Measurements from ENCODE around the gene IL31RA.

IL31RA gene

GRCh38 chr5:55924744-55925143 is 73.6 kb downstream of the IL31RA start:
- peaks cover 5% of the 10 kb centered on the region for H3K4me1 ChIP-seq (ENCODE audit: control insufficient read depth, insufficient read depth, low read length, unreplicated experiment)
- H3K27ac ChIP-seq (ENCODE audit: low read depth, low read length), result no peak overlapping the region
- no peaks in the 10 kb centered on the region for H3K79me2 ChIP-seq (ENCODE audit: control insufficient read depth, insufficient read depth, low read length, unreplicated experiment)
- no peaks in the 10 kb centered on the region for H3K36me3 ChIP-seq (ENCODE audit: insufficient read depth, low read length)
- no peak overlapping the region for H3K4me3 ChIP-seq (ENCODE audit: low read depth, low read length)
- H2AFZ ChIP-seq (ENCODE audit: low read length, unreplicated experiment), result no peak overlapping the region
- no peaks in the 10 kb centered on the region for H3K27me3 ChIP-seq (ENCODE audit: insufficient read depth, low read length)

GRCh38 chr5:55925181-55925580 is 74.0 kb downstream of the IL31RA start:
- Histone ChIP-seq H3K27me3 (ENCODE audit: insufficient read depth, low read length) (no peaks in the 10 kb centered on the region), H2AFZ (ENCODE audit: low read length, unreplicated experiment) (no peak overlapping the region), H3K4me1 (ENCODE audit: control insufficient read depth, insufficient read depth, low read length, unreplicated experiment) (peaks cover 5% of the 10 kb centered on the region), H3K4me3 (ENCODE audit: low read depth, low read length) (no peak overlapping the region), H3K36me3 (ENCODE audit: insufficient read depth, low read length) (no peaks in the 10 kb centered on the region), H3K79me2 (ENCODE audit: control insufficient read depth, insufficient read depth, low read length, unreplicated experiment) (no peaks in the 10 kb centered on the region), H3K27ac (ENCODE audit: low read depth, low read length) (no peak overlapping the region)

- no peaks in the 10 kb centered on the region for H3K27me3 ChIP-seq (ENCODE audit: insufficient read depth, low read length)
- no peaks in the 10 kb centered on the region for H3K79me2 ChIP-seq (ENCODE audit: control insufficient read depth, insufficient read depth, low read length, unreplicated experiment)
- no peak overlapping the region for H3K27ac ChIP-seq (ENCODE audit: low read depth, low read length)
- H2AFZ ChIP-seq (ENCODE audit: low read length, unreplicated experiment), result no peak overlapping the region
- H3K4me3 ChIP-seq (ENCODE audit: low read depth, low read length), result no peak overlapping the region
- no peaks in the 10 kb centered on the region for H3K36me3 ChIP-seq (ENCODE audit: insufficient read depth, low read length)
- H3K4me1 ChIP-seq (ENCODE audit: control insufficient read depth, insufficient read depth, low read length, unreplicated experiment), result peaks cover 5% of the 10 kb centered on the region
Observed at GRCh38 chr5:55925712-55926111, 74.6 kb downstream of the IL31RA start.

- Histone ChIP-seq H2AFZ (ENCODE audit: low read length, unreplicated experiment) (no peak overlapping the region), H3K4me3 (ENCODE audit: low read depth, low read length) (no peak overlapping the region), H3K36me3 (ENCODE audit: insufficient read depth, low read length) (no peaks in the 10 kb centered on the region), H3K79me2 (ENCODE audit: control insufficient read depth, insufficient read depth, low read length, unreplicated experiment) (no peaks in the 10 kb centered on the region), H3K27ac (ENCODE audit: low read depth, low read length) (no peak overlapping the region), H3K27me3 (ENCODE audit: insufficient read depth, low read length) (no peaks in the 10 kb centered on the region), H3K4me1 (ENCODE audit: control insufficient read depth, insufficient read depth, low read length, unreplicated experiment) (peaks cover 5% of the 10 kb centered on the region)
Observed at GRCh38 chr5:55926476-55926875, 75.3 kb downstream of the IL31RA start.

GRCh38 chr5:55927861-55928655 is 76.9 kb downstream of the IL31RA start:
- no peaks in the 10 kb centered on the region for H3K79me2 ChIP-seq (ENCODE audit: control insufficient read depth, insufficient read depth, low read length, unreplicated experiment)
- H2AFZ ChIP-seq (ENCODE audit: low read length, unreplicated experiment), result no peak overlapping the region
- no peaks in the 10 kb centered on the region for H3K36me3 ChIP-seq (ENCODE audit: insufficient read depth, low read length)
- H3K27me3 ChIP-seq (ENCODE audit: insufficient read depth, low read length), result no peaks in the 10 kb centered on the region
- H3K4me1 ChIP-seq (ENCODE audit: control insufficient read depth, insufficient read depth, low read length, unreplicated experiment), result peaks cover 5% of the 10 kb centered on the region
- H3K4me3 ChIP-seq (ENCODE audit: low read depth, low read length), result no peak overlapping the region
- H3K27ac ChIP-seq (ENCODE audit: low read depth, low read length), result no peak overlapping the region

GRCh38 chr5:55929020-55929799 is 78.1 kb downstream of the IL31RA start:
- H3K79me2 ChIP-seq (ENCODE audit: control insufficient read depth, insufficient read depth, low read length, unreplicated experiment), result no peaks in the 10 kb centered on the region
- no peaks in the 10 kb centered on the region for H3K27me3 ChIP-seq (ENCODE audit: insufficient read depth, low read length)
- H3K4me1 ChIP-seq (ENCODE audit: control insufficient read depth, insufficient read depth, low read length, unreplicated experiment), result no peaks in the 10 kb centered on the region
- no peaks in the 10 kb centered on the region for H3K36me3 ChIP-seq (ENCODE audit: insufficient read depth, low read length)
- H3K27ac ChIP-seq (ENCODE audit: low read depth, low read length), result no peak overlapping the region
- H3K4me3 ChIP-seq (ENCODE audit: low read depth, low read length), result no peak overlapping the region
- no peak overlapping the region for H2AFZ ChIP-seq (ENCODE audit: low read length, unreplicated experiment)

GRCh38 chr5:55932700-55933099 is 81.5 kb downstream of the IL31RA start:
- Histone ChIP-seq H3K27ac (ENCODE audit: low read depth, low read length) (no peak overlapping the region), H3K4me1 (ENCODE audit: control insufficient read depth, insufficient read depth, low read length, unreplicated experiment) (no peaks in the 10 kb centered on the region), H3K4me3 (ENCODE audit: low read depth, low read length) (no peak overlapping the region), H3K79me2 (ENCODE audit: control insufficient read depth, insufficient read depth, low read length, unreplicated experiment) (no peaks in the 10 kb centered on the region), H3K36me3 (ENCODE audit: insufficient read depth, low read length) (no peaks in the 10 kb centered on the region), H2AFZ (ENCODE audit: low read length, unreplicated experiment) (no peak overlapping the region), H3K27me3 (ENCODE audit: insufficient read depth, low read length) (no peaks in the 10 kb centered on the region)

GRCh38 chr5:55933377-55934114 is 82.4 kb downstream of the IL31RA start:
- H3K27me3 ChIP-seq (ENCODE audit: insufficient read depth, low read length), result no peaks in the 10 kb centered on the region
- no peaks in the 10 kb centered on the region for H3K4me1 ChIP-seq (ENCODE audit: control insufficient read depth, insufficient read depth, low read length, unreplicated experiment)
- H3K27ac ChIP-seq (ENCODE audit: low read depth, low read length), result no peak overlapping the region
- no peak overlapping the region for H2AFZ ChIP-seq (ENCODE audit: low read length, unreplicated experiment)
- H3K79me2 ChIP-seq (ENCODE audit: control insufficient read depth, insufficient read depth, low read length, unreplicated experiment), result no peaks in the 10 kb centered on the region
- peaks cover 5% of the 10 kb centered on the region; the same call in 1 of the 2 replicates for H3K36me3 ChIP-seq (ENCODE audit: insufficient read depth, low read length)
- no peak overlapping the region for H3K4me3 ChIP-seq (ENCODE audit: low read depth, low read length)

GRCh38 chr5:55934115-55934613 is 83.0 kb downstream of the IL31RA start:
- H3K27me3 ChIP-seq (ENCODE audit: insufficient read depth, low read length), result no peaks in the 10 kb centered on the region
- no peaks in the 10 kb centered on the region for H3K4me1 ChIP-seq (ENCODE audit: control insufficient read depth, insufficient read depth, low read length, unreplicated experiment)
- H3K27ac ChIP-seq (ENCODE audit: low read depth, low read length), result no peak overlapping the region
- no peaks in the 10 kb centered on the region for H3K79me2 ChIP-seq (ENCODE audit: control insufficient read depth, insufficient read depth, low read length, unreplicated experiment)
- no peak overlapping the region for H3K4me3 ChIP-seq (ENCODE audit: low read depth, low read length)
- H3K36me3 ChIP-seq (ENCODE audit: insufficient read depth, low read length), result peaks cover 5% of the 10 kb centered on the region; the same call in 1 of the 2 replicates
- no peak overlapping the region for H2AFZ ChIP-seq (ENCODE audit: low read length, unreplicated experiment)

- Histone ChIP-seq H3K27ac (ENCODE audit: low read depth, low read length) (no peak overlapping the region), H3K27me3 (ENCODE audit: insufficient read depth, low read length) (no peaks in the 10 kb centered on the region), H2AFZ (ENCODE audit: low read length, unreplicated experiment) (no peak overlapping the region), H3K4me3 (ENCODE audit: low read depth, low read length) (no peak overlapping the region), H3K4me1 (ENCODE audit: control insufficient read depth, insufficient read depth, low read length, unreplicated experiment) (no peaks in the 10 kb centered on the region), H3K79me2 (ENCODE audit: control insufficient read depth, insufficient read depth, low read length, unreplicated experiment) (no peaks in the 10 kb centered on the region), H3K36me3 (ENCODE audit: insufficient read depth, low read length) (peaks cover 10% of the 10 kb centered on the region; the same call in 1 of the 2 replicates)
Observed at GRCh38 chr5:55934720-55935119, 83.6 kb downstream of the IL31RA start.
